ENCODE measurements around the gene ARL6IP4. TPM values are rescaled to one million over a fixed set of nuclear protein-coding genes. Genes with fewer than 3 reads are reported as not detected.
"Not testable (repeated sequence)": the region's sequence is repeated elsewhere in the genome, so short reads cannot be mapped to it uniquely, and the experiment has no call there.

The ARL6IP4 gene
- total RNA-seq, 2 donors from 2014 or later: 136 to 158 TPM

DNA sequence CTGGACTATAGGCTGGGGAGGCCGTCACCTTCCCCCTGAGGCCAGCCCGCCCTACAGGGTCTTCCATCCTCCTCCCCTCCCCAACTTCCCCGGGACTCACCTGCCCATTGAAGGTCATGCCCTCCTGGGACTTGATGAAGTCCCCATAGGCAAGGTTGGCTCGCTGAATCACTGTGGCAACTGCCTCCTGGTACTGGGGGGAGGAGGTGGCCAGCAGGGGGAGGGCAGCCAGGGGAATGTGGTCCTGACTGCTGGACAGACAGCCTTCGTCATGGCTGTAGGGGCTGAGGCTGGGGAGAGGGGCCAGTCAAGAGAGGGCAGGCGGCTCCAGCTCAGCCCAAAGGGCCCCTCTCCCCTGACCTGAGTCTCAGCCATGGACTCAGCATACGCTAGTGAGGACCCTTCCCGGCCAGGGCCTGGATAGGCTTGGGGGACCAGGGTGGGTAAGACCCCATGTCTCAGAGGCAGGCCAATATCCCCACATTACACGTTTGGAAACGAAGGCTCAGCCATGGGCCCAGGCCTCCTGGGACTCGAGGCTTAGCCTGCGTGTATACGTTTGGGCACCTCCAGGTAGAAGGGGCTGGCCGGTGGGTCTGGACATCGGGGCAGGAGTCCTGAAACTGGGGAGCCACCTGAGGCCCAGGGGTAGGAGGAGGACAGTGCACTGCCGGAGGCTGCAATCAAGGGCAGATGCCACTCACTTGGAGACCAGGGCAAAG lies 16.3 kb downstream of the ARL6IP4 start:
- DNase-seq: no peak
- intact Hi-C loops (cut with DNase I, micrococcal nuclease): no loop called here
- ATAC-seq: no peak

DNA sequence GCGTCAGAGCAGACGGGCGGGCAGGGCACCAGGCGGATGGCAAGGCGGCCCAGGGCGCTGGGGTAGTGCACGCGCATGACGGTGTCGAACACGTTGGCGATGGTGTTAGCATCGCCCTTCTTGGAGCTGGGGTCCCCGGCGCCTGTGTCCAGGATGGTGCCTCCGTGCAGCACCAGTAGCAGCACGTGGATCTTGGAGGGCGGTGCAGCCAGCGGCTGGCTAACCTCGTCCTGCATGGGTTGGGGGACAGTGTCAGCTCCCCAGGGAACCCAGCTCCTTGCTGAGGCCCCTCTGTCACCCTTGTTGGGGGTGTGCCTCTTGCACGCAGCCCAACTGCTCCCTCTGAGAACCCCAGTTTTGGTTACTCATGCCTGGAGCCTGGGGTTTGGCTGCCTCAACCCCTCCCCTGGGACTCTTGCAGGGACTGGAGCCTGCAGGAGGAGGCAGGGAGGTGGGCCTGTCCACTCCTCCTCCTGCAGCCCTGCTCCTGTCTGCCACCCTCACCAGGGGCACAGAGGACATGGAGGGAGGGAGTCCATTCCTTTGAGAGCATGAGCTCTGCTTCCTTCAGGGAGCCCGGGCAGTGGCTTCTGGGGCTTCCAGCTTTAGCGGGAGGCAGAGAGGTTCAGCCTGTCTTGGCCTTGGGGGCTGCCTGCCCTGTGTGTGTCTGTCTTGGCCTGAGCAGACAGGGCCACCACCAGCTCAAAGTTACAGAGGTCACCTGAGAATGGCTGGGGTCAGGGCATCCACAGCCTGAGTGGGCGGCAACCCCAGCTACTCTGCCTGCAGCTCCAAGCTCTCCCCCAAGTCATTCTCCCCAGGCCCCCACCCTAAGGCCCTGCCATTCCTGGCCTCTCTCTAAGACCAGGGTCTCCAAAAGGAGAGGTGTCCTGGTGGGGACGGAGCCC lies 17.1 kb downstream of the ARL6IP4 start:
- intact Hi-C loops (cut with DNase I, micrococcal nuclease): no loop called here
- DNase-seq (no peak), ATAC-seq (no peak)

DNA sequence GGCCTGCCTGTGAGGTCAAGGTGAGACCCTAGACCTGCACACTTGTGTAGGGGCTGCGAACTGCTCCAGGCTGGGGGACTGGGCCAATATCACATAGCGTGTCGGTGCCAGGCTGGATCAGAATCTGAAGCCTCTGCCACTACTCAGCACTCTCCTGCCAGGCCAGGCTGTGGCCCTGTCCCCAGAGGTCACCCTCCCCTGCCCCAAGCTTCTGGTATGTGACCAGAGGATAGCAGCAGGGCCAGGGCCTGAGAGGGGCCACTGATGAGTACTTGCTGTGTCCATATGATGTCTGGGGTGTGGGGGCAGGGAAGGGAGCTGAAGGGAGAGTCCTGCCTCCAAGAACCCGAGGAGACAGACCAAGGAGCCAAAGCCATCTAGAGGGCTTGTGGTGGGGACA lies 17.8 kb downstream of the ARL6IP4 start:
- intact Hi-C loops (cut with DNase I, micrococcal nuclease): no loop called here
- DNase-seq (no peak), ATAC-seq (no peak)

DNA sequence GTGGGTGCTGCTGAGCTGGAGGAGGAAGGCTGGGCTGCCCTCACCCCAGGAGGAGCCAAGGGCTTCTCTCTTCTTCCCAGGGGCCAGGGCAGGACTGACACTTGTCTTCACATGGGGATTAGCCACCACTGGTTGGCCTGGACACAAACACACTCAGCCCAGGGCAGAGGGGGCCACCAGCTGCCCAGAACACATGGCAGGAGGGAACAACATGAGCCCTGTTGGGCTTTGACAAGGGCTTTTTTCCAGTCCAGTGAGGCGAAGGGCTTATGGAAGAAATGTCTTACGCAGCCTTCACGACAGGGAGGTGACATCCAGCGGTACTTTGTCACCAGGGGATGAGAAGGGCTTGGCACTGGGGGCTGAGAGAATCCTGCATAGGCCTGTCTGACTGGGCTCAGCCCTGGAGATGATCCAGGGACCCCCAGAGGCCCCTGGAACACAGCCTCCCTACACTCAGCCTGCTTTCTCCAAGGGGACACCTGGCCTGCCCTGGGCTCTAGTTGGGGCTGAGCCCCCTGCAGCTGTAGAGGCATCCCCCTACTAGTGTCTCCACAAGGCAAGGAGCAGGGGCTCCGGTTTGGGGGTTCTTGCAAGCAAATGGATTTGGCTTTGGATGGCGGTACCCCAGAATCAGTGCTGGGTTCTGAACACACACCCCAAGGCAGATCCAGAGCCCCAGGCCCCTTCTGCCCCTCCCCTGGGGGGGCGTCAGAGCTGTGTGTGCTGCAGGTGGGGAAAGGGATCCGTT lies 18.9 kb downstream of the ARL6IP4 start:
- ATAC-seq (no peak), DNase-seq (no peak)
- intact Hi-C loops (cut with DNase I, micrococcal nuclease): no loop called here

DNA sequence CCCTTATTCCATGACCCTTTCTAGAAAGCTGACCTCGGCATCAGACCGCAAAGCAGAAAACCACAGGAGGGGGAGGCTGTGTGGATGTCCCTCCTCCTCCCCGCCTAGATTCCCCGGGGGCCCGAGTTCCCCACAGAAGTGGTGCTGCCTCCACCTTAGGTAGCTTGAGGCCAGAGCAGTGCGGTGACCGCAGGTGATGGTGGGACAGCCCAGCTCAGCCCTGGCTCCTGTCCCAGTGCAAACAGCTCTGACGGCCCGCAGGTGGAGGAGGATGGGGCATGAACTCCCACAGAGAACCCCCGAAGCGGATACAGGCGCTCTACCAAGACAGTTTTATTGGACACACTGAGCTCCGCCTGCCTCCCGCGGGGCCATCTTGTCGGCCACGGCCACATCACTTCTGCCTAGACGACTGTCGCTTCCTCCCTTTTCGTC lies 19.5 kb downstream of the ARL6IP4 start:
- DNase-seq: no peak
- ATAC-seq: no peak
- intact Hi-C loops (cut with DNase I, micrococcal nuclease): no loop called here

DNA sequence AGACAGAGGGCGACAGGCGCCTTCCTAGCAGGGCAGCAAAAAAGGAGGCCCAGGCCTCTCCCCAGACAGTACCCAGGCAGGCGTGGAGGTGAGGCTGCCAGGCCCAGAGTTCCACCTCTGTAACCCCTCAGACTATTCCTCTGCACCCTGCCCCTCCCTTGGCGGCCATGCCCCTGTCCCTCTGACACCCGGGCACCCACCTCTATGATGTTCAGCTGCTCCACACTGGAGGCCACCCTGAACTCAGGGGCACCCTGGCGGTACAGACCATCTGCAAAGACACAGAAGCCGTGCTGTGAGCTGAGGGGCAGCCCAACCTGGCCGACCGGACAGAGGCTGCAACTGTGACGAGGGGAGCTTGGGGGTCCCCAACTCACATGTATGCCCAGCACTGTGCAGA lies 20.1 kb downstream of the ARL6IP4 start:
- no peak for ATAC-seq
- DNase-seq: no peak
- intact Hi-C loops (cut with DNase I, micrococcal nuclease): no loop called here

DNA sequence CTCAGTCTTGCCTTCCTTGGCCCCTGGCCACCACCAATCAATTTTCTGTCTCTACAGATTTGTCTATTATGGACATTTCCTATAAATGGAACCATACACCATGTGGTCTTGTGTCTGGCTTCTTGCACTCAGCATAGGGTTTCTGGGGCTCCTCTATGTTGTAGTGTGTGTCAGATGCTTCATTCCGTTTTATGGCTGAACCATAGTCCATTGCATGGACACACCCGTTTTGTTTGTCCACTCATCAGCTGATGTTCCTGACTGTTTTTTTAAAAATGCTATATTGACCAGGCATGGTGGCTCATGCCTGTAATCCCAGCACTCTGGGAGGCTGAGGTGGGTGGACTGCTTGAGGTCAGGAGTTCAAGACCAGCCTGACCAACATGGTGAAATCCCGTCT lies 21.0 kb downstream of the ARL6IP4 start:
- DNase-seq (no peak), ATAC-seq (peak; percentile 84)
- intact Hi-C loops (cut with DNase I, micrococcal nuclease): no loop called here

DNA sequence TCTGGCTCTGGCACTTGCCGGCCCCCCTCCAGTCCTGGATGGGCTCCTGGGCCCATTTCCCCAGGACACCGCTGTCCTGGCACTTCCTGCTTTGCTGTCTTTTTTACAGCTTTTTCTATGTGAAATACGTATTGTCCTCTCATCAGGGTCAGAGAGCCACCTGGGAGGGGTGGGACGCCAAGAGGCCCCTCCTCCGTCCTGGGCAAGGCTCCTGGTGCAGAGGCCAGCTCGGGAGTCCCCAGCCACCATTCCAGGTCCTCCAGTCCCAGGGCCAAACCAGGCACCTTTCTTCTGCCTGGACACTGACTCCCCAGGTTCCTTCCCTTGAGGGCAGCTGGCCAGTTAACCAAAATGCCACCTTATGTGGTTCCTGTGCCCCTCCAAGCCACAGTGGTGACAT lies 22.8 kb downstream of the ARL6IP4 start:
- no peak for DNase-seq
- ATAC-seq: no peak
- intact Hi-C loops (cut with DNase I, micrococcal nuclease): no loop called here

DNA sequence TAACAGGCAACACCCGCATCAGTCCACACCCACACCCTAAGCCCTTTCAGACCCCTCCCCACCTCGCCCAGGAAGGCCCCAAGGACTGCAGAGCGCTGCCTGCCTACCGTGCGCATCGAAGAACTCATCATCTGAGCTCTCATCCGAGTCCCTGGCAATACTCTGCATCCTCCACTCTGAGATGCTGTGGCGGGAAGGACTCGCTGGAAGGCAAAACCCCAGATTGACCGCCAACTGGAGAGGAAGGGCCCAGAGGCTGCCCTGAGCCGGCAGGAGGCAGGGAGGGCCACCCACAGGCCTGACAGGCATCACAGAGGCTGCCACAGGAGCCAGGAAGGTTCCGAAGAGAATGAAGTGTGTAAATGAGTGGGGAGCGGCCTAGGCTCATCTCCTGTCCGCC lies 23.8 kb downstream of the ARL6IP4 start:
- intact Hi-C loops (cut with DNase I, micrococcal nuclease): no loop called here
- DNase-seq: no peak
- no peak for ATAC-seq

DNA sequence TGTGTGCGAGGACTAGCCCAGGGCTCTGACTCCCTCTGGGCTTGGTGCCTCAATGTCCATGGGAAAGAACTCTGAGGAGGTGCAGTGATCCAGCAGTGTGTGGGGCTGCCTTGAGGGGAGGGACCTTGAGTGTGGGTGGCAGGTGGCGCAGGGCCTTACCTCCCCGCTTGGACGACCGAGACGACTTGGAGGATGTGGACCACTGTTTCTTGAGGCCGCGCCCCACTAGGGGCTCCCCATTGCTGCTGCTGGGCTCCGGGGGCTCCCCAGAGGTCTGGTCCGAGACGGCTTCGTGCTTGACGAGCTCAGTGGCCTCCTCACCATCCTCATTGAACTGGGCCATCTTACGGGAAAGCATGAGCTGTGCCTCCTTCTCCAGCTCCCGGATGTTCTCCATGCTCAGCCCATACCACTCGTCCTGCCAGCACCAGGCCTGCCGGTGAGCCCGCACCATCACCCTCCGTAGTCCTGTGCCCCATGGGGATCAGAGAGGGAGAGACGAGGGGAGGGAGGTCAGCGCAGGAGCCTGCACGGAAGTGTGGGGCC lies 24.7 kb downstream of the ARL6IP4 start:
- intact Hi-C loops (cut with DNase I, micrococcal nuclease): no loop called here
- DNase-seq (no peak), ATAC-seq (no peak)

DNA sequence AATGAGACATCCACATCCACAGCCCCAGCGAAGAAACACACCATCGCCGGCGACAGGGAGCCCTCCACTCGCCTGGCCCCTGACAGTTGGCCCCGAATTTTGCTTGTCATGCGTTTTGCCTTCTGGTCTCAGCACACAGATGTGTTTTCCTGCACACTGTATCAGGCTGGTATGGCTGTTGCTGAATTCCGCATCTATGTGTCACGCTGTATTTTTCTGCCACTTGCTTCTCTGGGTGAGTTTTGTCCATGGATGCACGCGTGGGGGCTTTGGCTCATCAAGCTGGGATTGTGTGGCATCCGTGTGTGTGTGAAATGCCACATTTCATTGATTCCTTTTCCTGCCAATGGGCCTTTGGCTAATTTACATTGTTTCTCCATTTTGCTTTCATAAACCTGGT lies 26.5 kb downstream of the ARL6IP4 start:
- ATAC-seq: no peak
- no peak for DNase-seq
- intact Hi-C loops (cut with DNase I, micrococcal nuclease): no loop called here

DNA sequence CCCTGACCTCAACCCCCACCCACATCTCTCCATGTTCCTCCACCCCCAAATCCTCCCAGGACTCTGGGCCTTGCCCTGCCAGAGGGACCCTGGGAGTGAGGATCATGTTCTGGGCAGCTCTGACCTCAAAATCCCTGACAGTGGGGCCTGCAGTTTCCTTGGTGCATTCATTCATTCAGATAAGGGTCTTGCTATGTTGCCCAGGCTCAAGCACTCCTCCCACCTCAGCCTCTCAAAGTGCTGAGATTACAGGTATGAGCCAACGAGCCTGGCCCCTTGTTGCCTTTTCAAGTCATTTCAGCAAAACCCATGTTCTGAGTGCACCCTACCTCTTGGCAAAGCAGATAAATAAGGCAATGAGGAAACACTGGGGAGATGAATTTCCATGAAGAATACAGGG lies 29.6 kb downstream of the ARL6IP4 start:
- DNase-seq: no peak
- intact Hi-C loops (cut with DNase I, micrococcal nuclease): no loop called here
- ATAC-seq: no peak

DNA sequence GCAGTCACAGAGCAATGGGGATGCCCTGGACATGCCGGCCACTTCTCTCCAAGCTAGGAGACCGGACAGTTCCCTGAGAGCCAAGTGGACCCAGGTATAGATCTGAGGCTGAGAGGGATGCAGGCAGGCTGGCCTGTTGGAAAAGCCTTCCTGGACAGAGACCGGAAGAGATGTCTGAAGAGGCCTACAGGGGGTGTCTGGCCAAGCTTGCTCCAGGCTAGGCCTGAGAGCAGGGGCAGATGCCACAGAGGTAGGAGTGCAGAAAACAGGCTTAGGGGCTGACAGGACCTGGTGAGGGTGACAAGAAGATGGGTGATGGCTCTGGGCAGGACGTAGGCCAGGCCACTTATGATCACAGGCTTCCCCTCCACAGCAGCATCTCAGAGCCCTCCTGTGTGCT lies 30.2 kb downstream of the ARL6IP4 start:
- no peak for ATAC-seq
- no peak for DNase-seq
- intact Hi-C loops (cut with DNase I, micrococcal nuclease): no loop called here

DNA sequence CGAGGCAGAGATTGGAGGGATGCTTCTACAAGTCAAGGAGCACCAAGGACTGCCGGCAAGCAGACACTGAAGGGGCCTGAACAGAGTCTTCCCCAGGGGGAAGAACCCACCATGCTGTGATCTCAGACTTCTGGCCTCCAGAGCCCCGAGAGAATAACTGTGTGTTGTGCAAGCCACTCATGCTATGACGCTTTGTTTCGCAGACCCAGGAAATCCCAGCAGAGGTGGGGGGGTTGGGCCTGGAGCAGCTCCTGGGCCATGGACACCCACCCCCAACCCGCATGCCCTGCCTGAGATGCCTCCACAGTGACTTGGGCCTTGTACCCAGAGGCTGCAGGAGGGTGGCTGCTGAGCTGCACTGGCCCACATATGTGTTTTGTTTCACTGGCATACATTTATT lies 31.2 kb downstream of the ARL6IP4 start:
- intact Hi-C loops (cut with DNase I, micrococcal nuclease): no loop called here
- ATAC-seq (no peak), DNase-seq (no peak)

DNA sequence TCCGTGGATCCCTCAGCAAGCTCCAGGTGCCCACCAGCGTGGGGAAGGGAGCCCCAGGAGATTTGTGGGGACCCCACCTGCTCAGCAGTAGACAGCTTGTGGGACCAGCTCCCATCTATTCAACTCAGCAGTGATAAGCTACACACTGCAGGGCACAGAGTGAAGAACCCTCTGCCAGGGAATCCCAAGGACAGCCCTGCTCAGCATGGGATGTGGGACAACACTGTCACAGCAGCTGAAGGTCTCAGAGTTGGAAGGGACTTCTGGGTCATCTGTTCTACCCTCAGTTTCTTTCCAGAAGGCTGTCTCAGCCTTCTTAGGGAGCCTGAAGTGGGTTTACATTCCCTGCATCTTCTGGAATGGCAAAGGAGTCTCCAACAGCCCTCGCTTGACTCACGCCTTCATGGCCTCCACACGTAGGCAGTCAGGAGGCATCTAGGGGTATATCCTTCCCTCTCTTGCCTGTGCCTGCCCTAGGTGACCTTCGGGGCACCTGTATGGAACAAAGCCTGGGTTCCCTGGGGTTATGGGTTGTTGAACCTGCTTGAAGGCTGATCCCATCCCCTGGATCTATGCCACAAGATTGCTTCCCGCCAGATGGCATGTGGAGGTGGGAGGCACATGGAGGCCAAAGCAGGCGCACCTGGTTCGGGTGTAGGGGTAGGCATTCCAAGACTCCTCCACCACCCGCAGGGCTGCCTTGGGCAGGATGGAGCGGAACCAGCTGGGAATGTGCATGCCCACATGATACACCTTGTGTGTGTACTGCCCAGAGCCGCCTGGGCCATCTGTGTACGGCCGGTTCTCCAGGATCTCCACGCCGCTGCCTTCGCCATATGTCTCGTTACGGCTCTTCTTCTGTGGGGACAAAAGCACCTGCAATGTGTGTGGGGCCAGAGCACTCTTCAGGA lies 33.0 kb downstream of the ARL6IP4 start:
- DNase-seq: no peak
- intact Hi-C loops (cut with DNase I, micrococcal nuclease): no loop called here
- no peak for ATAC-seq

DNA sequence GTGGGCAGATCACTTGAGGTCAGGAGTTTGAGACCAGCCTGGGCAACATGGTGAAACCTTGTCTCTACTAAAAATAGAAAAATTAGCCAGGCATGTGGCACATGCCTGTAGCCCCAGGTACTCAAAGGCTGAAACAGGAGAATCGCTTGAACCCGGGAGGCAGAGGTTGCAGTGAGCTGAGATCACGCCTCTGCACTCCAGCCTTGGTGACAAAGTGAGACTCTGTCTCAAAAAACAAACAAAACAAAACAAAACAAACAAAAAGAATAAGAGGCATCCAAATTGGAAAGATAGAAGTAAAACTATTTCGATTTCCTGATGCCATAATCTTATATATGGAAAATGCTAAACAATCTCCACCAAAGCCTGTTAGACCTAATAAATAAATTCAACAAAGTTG lies 34.0 kb downstream of the ARL6IP4 start:
- intact Hi-C loops (cut with DNase I, micrococcal nuclease); ATAC-seq; DNase-seq: not testable (repeated sequence)

DNA sequence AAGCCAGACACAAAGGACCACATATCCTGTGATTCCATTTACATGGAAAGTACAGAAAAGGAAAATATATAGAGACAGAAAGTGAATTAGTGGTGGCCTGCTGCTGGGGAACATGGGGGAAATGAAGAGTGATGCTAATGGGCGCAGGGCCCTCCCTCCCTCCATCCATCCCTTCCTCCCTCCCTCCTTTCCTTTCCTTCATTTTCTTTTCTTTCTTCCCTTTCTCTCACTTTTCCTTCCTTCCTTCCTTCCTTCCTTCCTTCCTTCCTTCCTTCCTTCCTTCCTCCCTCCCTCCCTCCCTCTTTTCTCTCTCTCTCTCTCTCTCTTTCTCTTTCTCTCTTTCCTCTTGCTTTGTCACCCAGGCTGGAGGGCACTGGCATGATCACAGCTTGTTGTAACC lies 37.3 kb downstream of the ARL6IP4 start:
- intact Hi-C loops (cut with DNase I, micrococcal nuclease): no loop called here
- ATAC-seq: no peak
- DNase-seq: no peak

DNA sequence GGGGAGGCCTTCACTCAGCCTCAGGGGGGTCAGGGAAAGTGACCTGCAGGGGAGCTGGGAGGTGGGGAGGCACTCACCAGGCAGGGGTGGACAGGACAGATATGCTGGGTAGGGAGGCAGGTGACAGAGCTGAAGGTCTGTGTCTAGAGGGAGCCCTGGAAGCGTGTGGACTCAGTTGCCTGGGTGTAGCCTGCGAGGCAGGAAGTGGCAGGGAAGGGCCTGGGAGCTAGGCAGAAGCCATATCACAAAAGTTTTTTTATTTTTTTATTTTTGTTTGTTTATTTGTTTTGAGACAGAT lies 39.3 kb downstream of the ARL6IP4 start:
- DNase-seq: no peak
- intact Hi-C loops (cut with DNase I, micrococcal nuclease): no loop called here
- peak; percentile 52 for ATAC-seq
